HG03280 (cell line): ENCODE results near the gene ADGRF4.

ENCODE experiments used
- ATAC-seq: cut with Tn5 transposase; IDR thresholded peaks from one replicate; pipeline ENCODE4 v1.9.1; 2021; ENCODE audit warnings: mild to moderate bottlenecking, moderate library complexity; ENCODE audit not compliant: unreplicated experiment

Gene ADGRF4

GRCh38 chr6:47680724-47681123, 17.7 kb upstream of the ADGRF4 start:
- no peak for ATAC-seq

- ATAC-seq: no peak
Observed at GRCh38 chr6:47681201-47681990, 17.0 kb upstream of the ADGRF4 start.

GRCh38 chr6:47686411-47686810, 12.0 kb upstream of the ADGRF4 start:
- no peak for ATAC-seq

- ATAC-seq: no peak
Observed at GRCh38 chr6:47687432-47687831, 10.9 kb upstream of the ADGRF4 start.

- ATAC-seq: no peak
Observed at GRCh38 chr6:47690214-47690613, 8.2 kb upstream of the ADGRF4 start.

GRCh38 chr6:47690791-47691190, 7.6 kb upstream of the ADGRF4 start:
- no peak for ATAC-seq

GRCh38 chr6:47697925-47698324, 455 bp upstream of the ADGRF4 start:
- ATAC-seq: no peak

- ATAC-seq: no peak
Observed at GRCh38 chr6:47700053-47700452, 1.7 kb downstream of the ADGRF4 start.

GRCh38 chr6:47700596-47700995, 2.2 kb downstream of the ADGRF4 start:
- ATAC-seq: no peak

GRCh38 chr6:47701363-47701762, 3.0 kb downstream of the ADGRF4 start:
- peak; percentile 92 for ATAC-seq

- ATAC-seq: no peak
Observed at GRCh38 chr6:47709160-47709559, 10.8 kb downstream of the ADGRF4 start.

GRCh38 chr6:47710295-47710694, 11.9 kb downstream of the ADGRF4 start:
- ATAC-seq: no peak

- ATAC-seq: no peak
Observed at GRCh38 chr6:47713200-47713599, 14.8 kb downstream of the ADGRF4 start.

GRCh38 chr6:47714802-47715201, 16.4 kb downstream of the ADGRF4 start:
- ATAC-seq: no peak

GRCh38 chr6:47715782-47716181, 17.4 kb downstream of the ADGRF4 start:
- ATAC-seq: no peak

- no peak for ATAC-seq
Observed at GRCh38 chr6:47716207-47716606, 17.8 kb downstream of the ADGRF4 start.

- ATAC-seq: no peak
Observed at GRCh38 chr6:47718571-47718970, 20.2 kb downstream of the ADGRF4 start.

GRCh38 chr6:47721189-47721588, 22.8 kb downstream of the ADGRF4 start:
- no peak for ATAC-seq

- ATAC-seq: peak; percentile 61
Observed at GRCh38 chr6:47722194-47722593, 23.8 kb downstream of the ADGRF4 start.

- no peak for ATAC-seq
Observed at GRCh38 chr6:47724300-47724699, 25.9 kb downstream of the ADGRF4 start.

- no peak for ATAC-seq
Observed at GRCh38 chr6:47727391-47727790, 29.0 kb downstream of the ADGRF4 start.

- no peak for ATAC-seq
Observed at GRCh38 chr6:47729019-47729418, 30.6 kb downstream of the ADGRF4 start.

- ATAC-seq: no peak
Observed at GRCh38 chr6:47729457-47729856, 31.1 kb downstream of the ADGRF4 start.
